Gastroesophageal sphincter (tissue), 4 donors: ENCODE results near the gene PTCH2. TPM values are rescaled to one million over a fixed set of nuclear protein-coding genes. Genes with fewer than 3 reads are reported as not detected.

Experiments used
- ATAC-seq: fragments of 150-250 bp; one replicate; pipeline ENCODE4 v1.9.1; 2016; ENCODE audit warnings: mild to moderate bottlenecking, moderate library complexity
- H3K27ac ChIP-seq, 4 donors: fragments of 200-600 bp; sonication (generic) in 3 of 4; 1 replicate in 3 of 4; 2 replicates in 1 of 4; pipeline ENCODE4 v1.5.1; 2016 to 2019
- H3K27me3 ChIP-seq: fragments of 200-600 bp; sonication (generic); one replicate; pipeline ENCODE4 v1.5.1; 2019
- H3K36me3 ChIP-seq, 2 donors: fragments of 200-600 bp; sonication (generic); one replicate each; pipeline ENCODE4 v1.5.1; 2019; ENCODE audit warnings: control low read depth in 1 of 2
- H3K4me1 ChIP-seq, 3 donors: fragments of 200-600 bp; sonication (generic); 1 replicate in 2 of 3; 2 replicates in 1 of 3; pipeline ENCODE4 v1.5.1; 2016 to 2019; ENCODE audit warnings: control low read depth in 2 of 3
- H3K4me3 ChIP-seq, 2 donors: fragments of 200-600 bp; sonication (generic); one replicate each; pipeline ENCODE4 v1.5.1; 2019; ENCODE audit warnings: mild to moderate bottlenecking in 1 of 2, moderate library complexity in 1 of 2
- H3K9me3 ChIP-seq, 3 donors: fragments of 200-600 bp; sonication (generic); one replicate each; pipeline ENCODE4 v1.5.1; 2017 to 2019; ENCODE audit warnings: control low read depth in 2 of 3
- CTCF ChIP-seq, 4 experiments: fragments of 200-600 bp in 2 of 4; fragments of 450-650 bp in 2 of 4; sonication (generic) in 1 of 4; IDR thresholded peaks; one replicate each; pipeline ENCODE4 v1.5.1; 2017 to 2019; ENCODE audit warnings: antibody characterized with exemption in 4 of 4, mild to moderate bottlenecking in 2 of 4, moderate library complexity in 2 of 4
- EP300 ChIP-seq: sonication (generic); formaldehyde crosslinking; IDR thresholded peaks from one replicate; pipeline ENCODE4 v1.6.1; 2017; ENCODE audit warnings: antibody characterized with exemption, mild to moderate bottlenecking
- POLR2A ChIP-seq, 2 donors: fragments of 450-650 bp; IDR thresholded peaks; one replicate each; pipeline ENCODE4 v1.6.1; 2017; ENCODE audit warnings: antibody characterized with exemption in 2 of 2, mild to moderate bottlenecking in 2 of 2, moderate library complexity in 1 of 2
- POLR2AphosphoS5 ChIP-seq: sonication (generic); formaldehyde crosslinking; IDR thresholded peaks from one replicate; pipeline ENCODE4 v1.6.1; 2017; ENCODE audit warnings: antibody characterized with exemption
- WGBS, 2 donors: methylation state at CpG; one replicate each; pipeline ENCODE4 v1.1.5; 2018; ENCODE audit warnings: low coverage in 1 of 2; 5-methylcytosine and 5-hydroxymethylcytosine counted together
- total RNA-seq, 4 donors: library from RNA; depleted of rRNA; stranded (reverse); fragments of >200 nt; gene quantifications; one replicate each; pipeline ENCODE4 v1.1.0, GENCODE V29; 2016

The PTCH2 gene
- total RNA-seq, 4 donors from 2014 or later, result 0.54 to 1.9 (median 1.1) TPM

GRCh38 chr1:44788120-44788860 lies 54.8 kb downstream of the PTCH2 start, which contains the start of gene BEST4:
Gene BEST4 (minus strand): TSS chr1:44788170. CDS start chr1:44787705, 465 bp downstream.
- WGBS, 2 donors, result 0 to 40% methylated on average over 1 of the region's 9 CpGs
- no peaks in the 10 kb centered on the region for H3K36me3 ChIP-seq
- H3K4me1 ChIP-seq, result peaks cover 0 to 36% (median 18%) of the 10 kb centered on the region in 3 donors
- TF ChIP-seq POLR2A (IDR thresholded peaks at IDR 0.05), result no peak
- H3K27ac ChIP-seq, result no peak within 1 kb of the TSS
- no peak for ATAC-seq
- H3K4me3 ChIP-seq, result no peak within 1 kb of the TSS
- no peaks in the 10 kb centered on the region for H3K9me3 ChIP-seq
- no peaks in the 10 kb centered on the region for H3K27me3 ChIP-seq

- Histone ChIP-seq H3K4me3 (no peak overlapping the region), H3K36me3 (no peaks in the 10 kb centered on the region), H3K27me3 (no peaks in the 10 kb centered on the region), H3K27ac (no peak overlapping the region), H3K4me1 (peaks cover 0 to 36% (median 18%) of the 10 kb centered on the region in 3 donors), H3K9me3 (no peaks in the 10 kb centered on the region)
- ATAC-seq, result no peak
- no CpG with 5 or more reads among the region's 10 CpGs for WGBS, 2 donors
- TF ChIP-seq POLR2A (IDR thresholded peaks at IDR 0.05), result no peak
- no peak for TF ChIP-seq EP300
- no peak for TF ChIP-seq POLR2AphosphoS5
Observed at GRCh38 chr1:44787506-44787905, 55.5 kb downstream of the PTCH2 start.

- Histone ChIP-seq H3K4me1 (peaks cover 0 to 36% (median 18%) of the 10 kb centered on the region in 3 donors), H3K4me3 (peak overlapping the region in 1 of 2 donors; percentile 62), H3K9me3 (no peaks in the 10 kb centered on the region), H3K36me3 (peaks cover 0 to under 1% of the 10 kb centered on the region in 2 donors), H3K27ac (peak overlapping the region in 3 of 4 donors; percentile 33 to 79 (median 73)), H3K27me3 (no peaks in the 10 kb centered on the region)
- TF ChIP-seq POLR2A (IDR thresholded peaks at IDR 0.05) (no peak), CTCF (IDR thresholded peaks at IDR 0.05) (no peak), POLR2AphosphoS5 (no peak)
- 50 to 67% methylated on average over 2 of the region's 9 CpGs for WGBS, 2 donors
- ATAC-seq, result no peak
Observed at GRCh38 chr1:44786841-44787426, 56.1 kb downstream of the PTCH2 start.

DNA sequence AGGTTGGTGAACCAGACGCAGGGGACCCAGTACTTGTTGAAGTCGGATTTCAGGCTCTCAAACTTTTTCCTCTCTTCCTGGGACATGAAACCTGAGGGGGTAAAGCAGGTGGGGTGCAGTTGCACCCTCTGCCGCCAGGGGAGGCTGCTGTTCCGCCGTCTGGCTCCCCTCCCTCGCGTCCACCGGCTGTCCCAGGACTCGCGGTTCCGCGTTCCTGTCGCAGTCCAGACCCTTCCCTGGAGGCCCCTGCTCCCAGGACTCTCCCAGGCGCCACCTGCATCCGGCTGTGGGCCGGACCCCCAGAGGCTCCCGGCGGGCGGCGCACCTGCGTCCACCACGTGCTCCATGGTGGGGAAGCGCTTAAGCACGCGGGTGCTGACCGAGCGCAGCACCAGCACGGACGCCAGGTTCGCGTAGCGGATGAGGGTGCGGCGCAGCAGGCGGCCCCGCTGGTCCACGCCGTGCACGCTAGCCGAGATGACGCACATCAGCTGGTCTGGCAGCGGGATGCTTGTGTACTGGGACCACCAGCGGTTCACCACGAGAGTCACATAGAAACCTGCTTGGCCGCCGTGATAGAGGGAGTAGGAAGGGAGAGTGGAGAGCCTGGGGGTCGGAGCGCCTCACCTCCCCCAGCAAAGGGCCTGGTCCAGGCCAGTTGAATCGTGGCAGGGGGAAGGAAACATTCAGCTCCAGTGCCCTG lies 56.8 kb downstream of the PTCH2 start:
- ATAC-seq, result peak; percentile 80
- Histone ChIP-seq H3K36me3 (peaks cover 0 to 7% of the 10 kb centered on the region in 2 donors), H3K27ac (peak overlapping the region in 3 of 4 donors; percentile 33 to 79 (median 73)), H3K4me3 (peak overlapping the region; percentile 29 to 62), H3K9me3 (no peaks in the 10 kb centered on the region), H3K4me1 (peaks cover 0 to 36% (median 18%) of the 10 kb centered on the region in 3 donors), H3K27me3 (no peaks in the 10 kb centered on the region)
- 6% methylated on average over 3 of the region's 49 CpGs; no CpG with 5 or more reads in 1 of the 2 donors for WGBS, 2 donors
- TF ChIP-seq EP300 (no peak), POLR2AphosphoS5 (peak; percentile 11), CTCF (IDR thresholded peaks at IDR 0.05) (peak; percentile 98 to 100 (median 99)), POLR2A (IDR thresholded peaks at IDR 0.05) (peak in 1 of 2 donors; percentile 14)

- WGBS, 2 donors, result 34 to 60% methylated on average over 3 to 11 of the region's 11 CpGs
Observed at GRCh38 chr1:44785501-44786137, 57.4 kb downstream of the PTCH2 start.

More at GRCh38 chr1:44785501-44786137, 57.4 kb downstream of the PTCH2 start:
- Histone ChIP-seq H3K4me3 (peak overlapping the region in 1 of 2 donors; percentile 62), H3K27ac (peak overlapping the region in 3 of 4 donors; percentile 33 to 79 (median 73)), H3K4me1 (peaks cover 0 to 36% (median 18%) of the 10 kb centered on the region in 3 donors), H3K27me3 (no peaks in the 10 kb centered on the region), H3K36me3 (peaks cover 0 to 14% of the 10 kb centered on the region in 2 donors), H3K9me3 (no peaks in the 10 kb centered on the region)
- no peak for ATAC-seq
- TF ChIP-seq POLR2AphosphoS5, result no peak
- no peak for TF ChIP-seq CTCF (IDR thresholded peaks at IDR 0.05)
- no peak for TF ChIP-seq POLR2A (IDR thresholded peaks at IDR 0.05)
- no peak for TF ChIP-seq EP300
